Stimulated activated CD8-positive, alpha-beta memory T cell treated with anti-CD3 and anti-CD28 coated beads, Interleukin-7, amount 100 ng/mL, for 4 hours (primary cell): Measurements from ENCODE around the gene AK3.
A peak's percentile ranks its signal among the peaks of the same experiment; 100 is the strongest.
"Not testable (repeated sequence)": the region's sequence is repeated elsewhere in the genome, so short reads cannot be mapped to it uniquely, and the experiment has no call there.

Source experiments
- DNase-seq, 2 donors: peaks; one replicate each; pipeline ENCODE4 v3.0.0-alpha.2; 2020; ENCODE audit warnings: low read depth in 2 of 2

Gene AK3

DNA sequence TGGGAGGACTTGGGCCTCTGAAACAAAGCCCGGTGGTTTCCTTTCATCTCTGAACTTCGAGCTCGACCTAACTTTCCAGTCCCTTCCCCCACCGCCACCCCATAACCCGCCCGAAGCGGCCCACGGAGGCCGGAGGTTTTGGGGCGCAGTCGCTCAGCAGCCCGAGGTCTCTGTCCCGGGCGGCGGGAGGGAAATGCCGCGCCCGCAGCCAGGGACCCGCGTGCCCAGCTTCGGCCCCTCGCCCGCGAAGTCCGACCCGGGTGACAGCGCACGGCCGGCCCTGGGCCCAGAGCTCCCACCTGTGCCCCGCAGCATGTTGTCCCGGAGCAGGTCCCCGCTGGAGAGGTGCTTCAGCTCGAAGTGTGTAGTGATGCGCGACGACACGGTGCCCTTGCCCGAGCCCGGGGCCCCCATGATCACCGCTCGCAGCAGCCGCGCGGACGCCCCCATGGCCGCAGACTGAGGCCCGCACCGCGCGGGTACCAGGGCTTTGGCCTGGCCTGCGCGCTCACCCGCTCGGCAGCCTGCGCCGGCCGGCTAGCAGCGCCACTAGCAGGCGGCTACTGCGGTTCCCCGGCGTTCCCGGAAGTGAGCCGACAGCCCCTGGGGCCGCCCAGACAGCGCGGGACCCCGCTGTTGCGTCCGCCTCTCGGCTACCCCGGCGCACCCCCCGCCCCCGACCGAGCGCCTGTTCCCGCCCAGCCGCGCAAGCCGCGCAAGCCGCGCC lies at the start of gene AK3:
TSS of gene AK3 (minus strand) at position 565 of the 727 bp plus-strand sequence. CDS start at position 450, 115 bp downstream.
- DNase-seq: peak; percentile 63 to 85

DNA sequence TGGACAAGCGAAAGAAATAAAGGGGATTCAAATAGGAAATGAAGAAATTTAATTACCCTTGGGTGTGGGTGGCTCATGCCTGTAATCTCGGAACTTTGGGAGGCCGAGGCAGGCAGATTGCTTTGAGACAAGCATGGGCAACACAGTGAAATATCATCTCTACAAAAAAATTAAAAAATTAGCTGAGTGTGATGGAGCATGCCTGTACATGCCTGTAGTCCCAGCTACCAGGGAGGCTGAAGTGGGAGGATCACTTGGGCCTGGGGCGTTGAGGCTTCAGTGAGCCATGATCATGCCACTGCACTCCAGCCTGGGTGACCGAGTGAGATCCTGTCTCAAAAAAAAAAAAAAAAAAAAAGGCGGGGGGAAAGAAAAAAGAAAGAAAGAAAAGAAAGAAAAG lies 47.7 kb upstream of the AK3 start:
- DNase-seq: no peak

DNA sequence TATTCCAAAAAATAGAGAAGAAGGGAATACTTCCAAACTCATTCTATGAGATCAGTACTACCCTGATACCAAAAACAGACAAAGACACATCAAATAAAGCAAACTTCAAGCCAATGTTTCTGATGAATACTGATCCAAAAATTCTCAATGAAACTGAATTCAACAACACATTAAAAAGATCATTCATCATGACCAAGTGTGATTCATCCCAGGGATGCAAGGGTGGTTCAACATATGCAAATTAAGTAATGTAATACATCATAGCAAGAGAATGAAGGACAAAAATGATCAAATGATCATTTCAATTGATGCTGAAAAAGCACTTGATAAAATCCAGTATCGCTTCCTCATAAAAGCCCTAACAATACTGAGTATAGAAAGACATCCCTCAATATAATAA lies 46.9 kb upstream of the AK3 start:
- no peak for DNase-seq

DNA sequence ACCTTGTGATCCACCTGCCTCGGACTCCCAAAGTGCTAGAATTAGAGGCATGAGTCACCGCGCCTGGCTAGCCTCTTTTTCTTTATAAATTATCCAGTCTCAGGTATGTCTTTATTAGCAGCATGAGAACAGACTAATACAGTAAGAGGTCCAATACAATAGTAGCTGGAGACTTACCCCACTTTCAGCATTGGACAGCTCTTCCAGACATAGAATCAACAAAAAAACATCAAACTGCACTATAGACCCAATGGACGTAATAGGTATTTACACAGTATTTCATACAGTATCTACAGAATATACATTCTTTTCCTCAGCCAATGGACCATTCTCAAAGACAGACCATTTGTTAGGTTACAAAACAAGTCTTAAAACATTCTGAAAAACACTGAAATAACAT lies 45.6 kb upstream of the AK3 start:
- no peak for DNase-seq

DNA sequence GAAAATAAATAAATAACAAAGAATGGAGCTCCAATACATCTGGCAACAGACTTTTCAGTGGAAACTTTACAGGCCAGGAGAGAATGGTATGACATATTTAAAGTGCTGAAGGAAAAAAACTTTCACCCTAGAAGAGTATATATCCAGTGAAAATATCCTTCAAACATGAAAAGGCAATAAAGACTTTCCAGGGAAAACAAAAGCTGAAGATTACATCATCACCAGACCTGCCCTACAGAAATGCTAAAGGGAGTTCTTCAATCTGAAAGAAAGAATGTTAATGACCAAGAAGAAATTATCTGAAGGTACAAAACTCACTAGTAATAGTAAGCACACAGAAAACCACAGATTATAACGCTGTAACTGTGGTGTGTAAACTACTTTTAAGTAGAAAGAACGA lies 43.4 kb upstream of the AK3 start:
- no peak for DNase-seq

DNA sequence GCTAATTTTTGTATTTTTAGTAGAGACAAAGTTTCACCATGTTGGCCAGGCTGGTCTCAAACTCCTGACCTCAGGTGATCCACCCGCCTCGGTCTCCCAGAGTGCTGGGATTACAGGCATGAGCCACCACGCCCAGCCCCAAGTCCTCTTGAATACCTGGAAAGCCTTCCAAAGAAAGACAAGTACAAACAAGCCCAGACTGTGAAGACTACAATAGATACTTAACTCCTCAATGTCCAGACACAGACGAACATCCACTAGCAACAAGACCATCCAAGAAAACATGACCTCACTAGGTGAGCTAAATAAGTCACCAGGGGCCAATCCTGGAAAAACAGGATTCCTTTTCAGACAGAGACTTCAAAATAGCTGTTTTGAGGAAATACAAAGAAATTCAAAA lies 42.2 kb upstream of the AK3 start:
- DNase-seq: not testable (repeated sequence)

DNA sequence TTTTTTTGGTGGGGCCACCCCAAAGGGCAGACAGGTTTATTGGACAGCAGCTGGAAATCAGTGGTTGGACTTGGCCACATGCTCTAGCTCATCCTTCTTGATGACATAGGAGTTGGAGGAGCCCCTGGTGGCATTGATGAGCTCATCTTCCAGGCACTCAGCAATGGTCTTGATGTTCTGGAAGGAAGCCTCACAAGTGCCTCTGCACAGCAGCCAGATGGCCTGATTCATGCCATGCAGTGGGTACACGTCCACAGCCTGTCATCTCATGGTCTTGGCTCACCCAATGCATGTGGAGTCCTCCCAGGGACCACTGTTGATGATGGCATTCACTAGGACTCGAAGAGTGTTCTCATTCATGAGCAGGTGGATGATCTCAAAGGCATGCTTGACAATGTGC lies 40.4 kb upstream of the AK3 start:
- no peak for DNase-seq

DNA sequence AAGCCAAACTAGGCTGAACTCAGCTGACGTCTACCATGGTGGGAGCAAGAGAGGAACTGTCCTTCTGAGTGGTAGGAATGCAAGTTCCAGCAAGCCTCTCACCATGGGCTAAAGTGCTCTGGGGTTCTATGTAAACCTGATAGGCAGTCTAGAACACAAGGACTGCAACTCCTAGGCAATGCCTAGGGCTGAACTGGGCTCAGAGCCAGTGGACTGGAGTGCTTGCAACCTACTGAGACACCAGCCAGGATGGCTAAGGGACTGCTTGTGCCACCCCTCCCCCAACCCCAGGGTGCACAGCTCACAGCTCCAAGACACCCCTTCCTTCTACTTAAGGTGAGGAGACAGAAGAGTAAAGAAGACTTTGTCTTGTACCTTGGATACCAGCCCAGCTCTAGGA lies 39.6 kb upstream of the AK3 start:
- no peak for DNase-seq

DNA sequence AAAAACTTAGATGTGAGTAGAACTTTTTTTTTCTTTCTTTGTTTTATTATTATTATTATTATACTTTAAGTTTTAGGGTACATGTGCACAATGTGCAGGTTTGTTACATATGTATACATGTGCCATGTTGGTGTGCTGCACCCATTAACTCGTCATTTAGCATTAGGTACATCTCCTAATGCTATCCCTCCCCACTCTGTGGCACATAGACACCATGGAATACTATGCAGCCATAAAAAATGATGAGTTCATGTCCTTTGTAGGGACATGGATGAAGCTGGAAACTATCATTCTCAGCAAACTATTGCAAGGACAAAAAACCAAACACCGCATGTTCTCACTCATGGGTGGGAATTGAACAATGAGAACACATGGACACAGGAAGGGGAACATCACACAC lies 34.0 kb upstream of the AK3 start:
- DNase-seq: not testable (repeated sequence)

DNA sequence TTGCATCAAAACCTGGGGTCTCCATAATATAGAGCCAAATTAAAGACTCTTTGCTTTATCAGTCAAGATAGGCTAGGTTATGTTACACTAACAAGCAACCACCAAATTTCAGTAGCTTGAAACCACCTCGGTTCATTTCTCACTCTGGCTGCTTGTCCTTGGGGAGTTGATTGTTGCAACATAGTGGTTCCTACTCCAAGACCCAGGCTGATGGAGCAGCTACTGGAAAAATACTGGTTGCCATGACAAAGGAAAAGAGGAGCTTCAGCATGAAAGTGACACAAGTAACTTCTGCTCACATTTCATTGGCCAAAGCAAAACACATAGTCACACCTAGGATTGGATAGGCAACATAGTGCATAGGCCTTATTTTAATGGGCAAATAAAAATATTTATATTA lies 33.2 kb upstream of the AK3 start:
- DNase-seq: no peak

DNA sequence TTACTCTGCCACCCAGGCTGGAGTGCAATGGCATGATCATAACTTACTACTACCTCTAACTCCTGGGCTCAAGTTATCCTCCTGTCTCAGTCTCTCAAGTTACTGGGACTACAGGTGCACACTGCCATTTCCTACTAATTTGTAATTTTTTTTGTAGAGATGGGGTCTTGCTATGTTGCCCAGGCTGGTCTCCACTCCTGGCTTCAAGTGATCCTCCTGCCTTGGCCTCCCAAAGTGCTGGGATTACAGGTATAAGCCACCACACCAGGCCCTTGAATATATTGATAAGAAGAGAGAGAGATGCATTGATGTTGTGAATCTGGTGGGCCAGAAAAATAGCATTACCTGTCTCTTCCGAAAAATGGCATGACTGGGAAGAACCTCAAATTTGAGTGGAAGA lies 30.8 kb upstream of the AK3 start:
- no peak for DNase-seq

DNA sequence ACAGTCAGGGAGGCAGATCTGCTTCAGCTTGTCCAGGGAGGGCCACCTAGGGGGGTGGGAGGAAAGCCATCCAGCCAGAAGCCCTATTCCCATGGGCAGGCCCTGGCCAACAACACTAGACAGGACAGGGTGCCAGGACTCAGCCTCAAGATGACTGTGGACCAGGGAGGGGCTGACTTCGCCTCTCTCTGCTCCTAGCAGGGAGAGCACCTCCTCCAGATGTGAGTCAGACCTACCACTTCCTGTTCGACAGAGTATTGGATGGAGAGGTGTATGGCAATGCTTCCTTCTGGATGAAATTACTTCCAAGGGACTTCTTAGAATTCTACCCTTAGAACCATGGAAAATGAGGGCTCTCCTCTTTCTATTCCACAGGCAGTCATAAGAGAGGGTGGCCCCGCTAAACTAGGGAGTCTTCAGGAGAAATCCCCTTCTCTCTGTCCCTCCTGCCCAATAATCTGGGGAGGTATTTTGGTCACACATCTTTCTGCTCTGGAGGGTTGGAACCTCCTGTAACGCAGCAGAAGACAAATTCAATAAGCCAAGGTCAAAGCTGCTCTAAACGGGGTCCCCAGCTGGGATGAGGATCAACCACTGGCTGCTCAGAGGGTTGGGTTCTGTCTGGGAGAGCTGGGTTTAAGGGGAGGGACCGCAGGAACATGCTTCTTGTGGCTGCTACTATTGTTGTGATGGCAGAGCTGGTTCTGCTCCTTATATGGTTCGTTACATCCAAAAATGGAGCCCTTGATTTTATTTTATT lies 28.5 kb upstream of the AK3 start:
- DNase-seq: no peak

DNA sequence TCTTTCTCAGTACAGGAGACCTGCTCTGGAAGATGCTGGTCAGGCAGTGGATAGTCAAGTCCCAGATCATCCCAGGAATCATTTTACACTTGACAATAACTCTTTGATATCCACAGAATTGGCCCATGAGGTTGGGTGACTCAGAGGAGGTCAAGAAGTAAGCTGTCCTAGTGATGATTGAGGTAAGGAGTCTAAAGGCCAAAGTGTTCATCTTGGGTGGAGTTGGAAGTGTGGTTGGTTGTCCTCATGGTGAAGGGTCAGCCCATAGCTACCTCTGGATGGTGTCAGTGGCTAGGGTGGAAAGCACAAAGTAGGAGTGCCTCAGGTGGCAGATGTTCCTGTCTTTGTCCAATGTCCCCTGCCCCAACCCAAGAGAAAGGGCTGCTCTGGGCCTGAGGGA lies 27.7 kb upstream of the AK3 start:
- no peak for DNase-seq

DNA sequence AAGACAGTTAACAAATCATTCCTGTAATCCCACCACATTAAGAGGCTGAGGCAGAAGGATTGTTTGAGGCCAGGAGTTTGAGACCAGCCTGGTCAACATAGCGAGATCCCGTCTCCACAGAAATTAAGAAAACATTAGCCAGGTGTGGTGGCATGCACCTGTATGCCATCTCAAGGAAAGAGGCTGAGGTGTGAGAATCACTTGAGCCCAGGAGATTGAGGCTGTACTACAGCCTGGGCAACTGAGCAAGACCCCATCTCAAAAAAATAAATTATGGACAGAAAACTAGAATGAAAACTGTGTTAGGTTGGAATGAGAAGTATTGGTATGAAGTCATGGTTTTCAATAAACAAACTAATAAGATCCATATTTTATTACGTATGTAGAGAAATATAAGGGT lies 23.0 kb upstream of the AK3 start:
- DNase-seq: no peak

DNA sequence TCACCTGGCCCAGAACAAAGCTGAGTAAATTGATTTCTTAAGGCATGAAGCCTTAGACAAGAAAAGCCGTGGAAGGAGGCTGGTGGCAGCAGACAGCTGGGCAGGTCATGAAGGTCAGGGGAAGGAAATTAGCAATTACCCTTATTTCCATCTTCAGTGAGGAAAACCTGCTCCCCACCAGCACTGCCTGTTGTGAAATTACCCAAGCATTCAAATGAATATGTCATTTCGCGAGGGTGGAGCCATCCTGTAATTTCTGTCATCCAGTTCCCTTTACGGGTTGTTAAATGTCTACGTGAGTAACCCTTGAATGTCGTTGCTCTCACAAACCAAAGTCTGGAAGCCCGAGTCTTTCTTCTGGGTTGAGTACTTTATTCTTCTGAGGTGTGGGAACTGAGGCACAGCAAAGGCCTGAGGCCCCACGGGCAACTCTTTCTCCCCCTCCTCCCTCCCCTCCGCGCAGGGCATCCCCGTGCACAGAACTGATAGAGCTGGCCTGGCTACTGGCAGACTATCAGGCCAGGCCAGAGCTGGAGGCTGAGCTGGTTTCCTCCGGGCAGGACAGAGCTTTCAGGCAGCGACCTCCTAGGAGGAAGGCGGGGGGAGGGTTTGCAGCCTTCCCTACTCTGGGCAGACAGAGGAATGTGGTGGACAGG lies 22.0 kb upstream of the AK3 start:
- DNase-seq: no peak

DNA sequence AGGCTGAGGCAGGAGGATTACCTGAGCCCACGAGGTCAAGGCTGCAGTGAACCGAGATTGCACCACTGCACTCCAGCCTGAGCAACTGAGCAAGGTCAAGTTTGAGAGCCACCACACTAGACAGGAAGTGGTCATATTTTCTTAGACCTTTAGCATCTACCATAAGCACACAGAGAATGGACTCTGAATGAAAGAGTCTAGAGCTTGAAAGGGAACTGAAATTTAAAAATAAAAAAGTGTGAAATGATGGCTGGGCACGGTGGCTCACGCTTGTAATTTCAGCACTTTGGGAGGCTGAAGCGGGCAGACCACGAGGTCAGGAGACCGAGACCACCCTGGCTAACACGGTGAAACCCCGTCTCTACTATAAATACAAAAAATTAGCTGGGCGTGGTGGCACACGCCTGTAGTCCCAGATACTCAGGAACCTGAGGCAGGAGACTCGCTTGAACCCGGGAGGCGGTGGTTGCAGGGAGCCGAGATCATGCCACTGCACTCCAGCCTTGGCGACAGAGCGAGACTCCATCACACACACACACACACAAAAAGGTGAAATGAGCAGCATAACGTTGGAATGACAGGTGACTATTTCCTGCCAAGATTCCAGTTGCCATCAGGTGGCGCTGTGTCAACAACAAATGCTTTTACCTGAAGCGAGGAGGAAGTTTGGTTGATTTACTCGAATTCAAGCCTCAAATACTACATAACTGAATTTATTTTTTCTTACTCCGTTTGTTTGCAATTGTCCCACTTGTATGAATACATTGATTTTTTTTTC lies 21.3 kb upstream of the AK3 start:
- peak; percentile 60 to 76 for DNase-seq

DNA sequence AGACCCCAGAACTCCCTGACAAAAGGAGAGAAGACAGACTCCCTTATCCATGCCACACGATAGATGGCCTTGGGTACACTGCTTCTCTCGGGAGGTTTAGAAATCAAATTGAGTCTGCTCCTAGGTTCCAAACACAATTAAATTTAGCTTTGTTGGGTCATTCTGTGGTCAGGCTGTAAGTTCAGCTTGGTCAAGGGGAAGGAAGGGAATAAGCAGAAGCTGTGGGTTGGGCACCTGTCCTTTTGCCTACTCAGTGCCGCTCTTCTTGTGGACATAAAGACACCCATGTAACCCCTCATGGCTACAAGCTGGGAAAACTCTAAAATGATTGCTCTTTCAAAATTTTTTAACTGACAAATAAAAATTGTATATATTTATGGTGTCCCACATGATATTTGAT lies 19.1 kb upstream of the AK3 start:
- no peak for DNase-seq

DNA sequence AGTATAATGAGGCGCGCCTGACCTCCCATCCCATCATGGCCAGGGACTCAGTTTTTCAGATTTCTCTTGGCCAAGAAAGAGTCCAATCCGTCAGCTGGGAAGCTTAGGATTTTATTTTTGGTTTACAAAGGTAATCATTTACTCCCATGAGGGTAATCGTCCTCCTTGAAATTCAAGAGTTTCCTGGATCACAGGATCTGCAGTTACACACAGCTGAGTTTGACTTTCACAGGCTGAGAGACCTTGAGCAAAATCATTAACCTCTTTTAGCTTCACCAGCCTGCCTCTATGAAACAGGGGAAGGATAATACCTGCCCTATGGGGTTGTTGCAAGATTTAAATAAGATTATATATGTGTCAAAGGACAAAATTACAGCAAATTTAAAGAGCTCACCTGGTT lies 15.4 kb upstream of the AK3 start:
- DNase-seq: no peak

DNA sequence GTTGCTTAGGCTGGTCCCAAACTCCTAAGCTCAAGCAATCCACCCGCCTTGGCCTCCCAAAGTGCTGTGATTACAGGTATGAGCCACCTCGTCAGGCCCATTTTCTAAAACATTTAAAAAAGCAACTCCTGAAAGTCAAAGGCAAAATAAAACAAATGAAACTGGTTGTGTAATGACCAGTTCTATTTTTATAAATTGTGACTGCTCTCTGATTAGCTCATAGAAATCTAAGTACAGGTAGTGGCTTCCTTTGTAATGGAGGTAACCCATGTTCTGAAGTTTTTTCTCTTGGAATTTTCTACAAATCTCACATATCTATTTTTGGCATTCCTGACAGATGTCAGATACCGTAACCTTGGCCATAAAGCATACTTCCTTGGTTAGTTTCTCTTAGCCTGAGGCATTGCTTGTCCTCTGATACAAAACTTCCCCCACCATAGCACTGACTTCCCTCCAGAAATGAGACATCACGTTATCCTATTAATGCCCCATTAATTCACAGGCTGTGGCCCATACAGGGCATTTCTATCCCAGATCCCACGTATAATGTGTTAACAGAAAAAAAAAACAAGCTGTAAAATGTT lies 14.1 kb upstream of the AK3 start:
- DNase-seq: no peak

DNA sequence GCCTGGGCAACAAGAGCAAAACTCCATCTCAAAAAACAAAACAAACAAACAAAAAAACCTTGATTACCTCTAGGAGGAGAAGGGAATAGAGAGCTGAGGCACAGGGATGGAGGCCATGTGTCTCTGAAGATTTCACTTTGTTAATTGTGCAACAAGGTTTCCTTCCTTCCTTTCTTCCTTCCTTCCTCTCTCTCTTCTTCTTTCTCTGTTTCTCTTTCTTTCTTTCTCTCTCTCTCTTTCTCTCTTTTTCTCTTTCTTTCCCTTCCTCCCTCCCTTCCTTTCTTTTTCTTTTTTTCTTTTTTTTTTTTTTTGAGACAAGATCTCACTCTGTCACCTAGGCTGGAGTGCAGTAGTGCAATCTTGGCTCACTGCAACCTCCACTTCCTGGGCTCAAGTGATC lies 13.5 kb upstream of the AK3 start:
- DNase-seq: not testable (repeated sequence)

DNA sequence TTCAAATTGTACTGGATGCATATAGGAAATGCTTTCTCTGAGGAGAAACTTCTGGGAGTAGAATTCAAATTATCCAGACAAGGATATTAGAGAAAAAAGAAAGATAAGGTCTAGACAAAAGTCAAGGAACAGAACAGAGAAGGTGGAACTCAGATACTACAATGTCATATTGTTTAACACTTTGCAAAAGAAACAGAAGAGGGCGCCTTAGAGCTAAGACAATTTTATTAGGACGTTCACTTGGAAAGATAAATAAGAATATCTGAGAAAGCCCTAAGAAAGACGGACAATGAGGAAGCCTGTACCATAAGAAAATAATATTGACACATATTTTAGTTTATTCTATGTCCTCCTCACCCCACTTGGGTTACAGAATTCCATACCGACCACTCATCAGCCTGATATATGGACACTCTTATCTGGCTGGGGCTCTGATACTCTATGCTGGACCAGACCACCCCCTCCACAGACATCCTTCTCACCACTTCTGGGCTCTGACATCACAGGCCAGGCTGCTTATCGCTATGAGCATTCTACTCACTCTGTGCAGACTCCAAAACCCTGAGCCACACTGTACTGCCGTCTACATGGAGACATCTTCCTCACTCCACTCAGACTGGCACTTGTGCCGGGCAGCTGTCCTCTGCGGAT lies 9.1 kb upstream of the AK3 start:
- no peak for DNase-seq
